GM12878 (cell line): ENCODE results near the gene NUTM2F. TPM values are rescaled to one million over a fixed set of nuclear protein-coding genes. Genes with fewer than 3 reads are reported as not detected.
"Not testable (repeated sequence)": the region's sequence is repeated elsewhere in the genome, so short reads cannot be mapped to it uniquely, and the experiment has no call there.

ENCODE experiments used
- ATAC-seq: fragments of 200-7000 bp; cut with Tn5 transposase; 3 replicates; pipeline ENCODE4 v1.9.1; 2020; ENCODE audit warnings: mild to moderate bottlenecking, moderate library complexity
- BruUV-seq: library from RNA; stranded (reverse); fragments of 400-500 nt; replicated peaks from 2 replicates; lab custom pipeline; 2021; lab: Mats Ljungman, UMichigan
- CTCF ChIA-PET: fragments of 300-600 bp; sonication (Branson Sonifier 250); formaldehyde crosslinking; extraction: SDS; loops from one replicate; lab custom pipeline; 2021; ENCODE audit warnings: inconsistent platforms; lab: Yijun Ruan, JAX
- POLR2A ChIA-PET: fragments of 350-600 bp; formaldehyde crosslinking; extraction: SDS; loops from one replicate; lab custom pipeline; 2021; ENCODE audit warnings: inconsistent platforms; lab: Charles Lee
- RAD21 ChIA-PET: fragments of 300-600 bp; sonication (Branson Sonifier 250); formaldehyde crosslinking; loops from one replicate; lab custom pipeline; 2023; ENCODE audit warnings: antibody characterized with exemption; ENCODE audit not compliant: unreplicated experiment; lab: Charles Lee
- SMC1A ChIA-PET: fragments of 300-600 bp; sonication (Branson Sonifier 250); formaldehyde crosslinking; loops from one replicate; lab custom pipeline; 2023; ENCODE audit not compliant: unreplicated experiment, uncharacterized antibody; lab: Charles Lee
- DNase-seq: peaks from one replicate; pipeline ENCODE4 v3.0.0-alpha.2; 2011; ENCODE audit warnings: low read depth, low spot score
- FAIRE-seq: peaks from 3 replicates; lab custom pipeline; 2011; peaks lifted over from hg19 to GRCh38; lab: Jason Lieb, UNC
- H2AFZ ChIP-seq: 2 replicates; pipeline ENCODE4 v1.6.0; 2011; ENCODE audit warnings: low read depth, low read length, control low read depth; ENCODE audit not compliant: control insufficient read depth
- H3K27ac ChIP-seq: 2 replicates; pipeline ENCODE4 v1.5.1; 2011; ENCODE audit warnings: control low read depth; ENCODE audit not compliant: control insufficient read depth, insufficient read depth
- H3K27me3 ChIP-seq, 2 experiments: replicated peaks in 1 of 2; 2 replicates each; pipeline versions ENCODE4 v1.6.0 to v1.6.1; 2011; ENCODE audit warnings: low read length in 1 of 2; ENCODE audit not compliant: control insufficient read depth in 2 of 2, insufficient read depth in 2 of 2
- H3K36me3 ChIP-seq, 2 experiments: 2 replicates each; pipeline ENCODE4 v1.5.1; 2011; ENCODE audit warnings: low read length in 1 of 2; ENCODE audit not compliant: control insufficient read depth in 2 of 2, insufficient read depth in 2 of 2
- H3K4me1 ChIP-seq: 2 replicates; pipeline ENCODE4 v1.6.1; 2011; ENCODE audit warnings: mild to moderate bottlenecking, low read length, moderate library complexity, mixed read lengths; ENCODE audit not compliant: control insufficient read depth, insufficient read depth
- H3K4me2 ChIP-seq: 2 replicates; pipeline ENCODE4 v1.6.0; 2011; ENCODE audit warnings: control low read depth; ENCODE audit not compliant: control insufficient read depth, insufficient read depth
- H3K4me3 ChIP-seq: fragments of 200-600 bp; sonication (generic); 2 replicates; pipeline ENCODE4 v1.5.1; 2016
- H3K79me2 ChIP-seq: 2 replicates; pipeline ENCODE4 v1.6.0; 2011; ENCODE audit warnings: low read length; ENCODE audit not compliant: control insufficient read depth, insufficient read depth
- H3K9ac ChIP-seq: 2 replicates; pipeline ENCODE4 v1.8.0; 2011; ENCODE audit warnings: low read length, control low read depth, mixed read lengths; ENCODE audit not compliant: control insufficient read depth, insufficient read depth
- H3K9me3 ChIP-seq: replicated peaks from 3 replicates; pipeline ENCODE4 v1.5.1; 2011; ENCODE audit warnings: mild to moderate bottlenecking, low read length; ENCODE audit not compliant: control insufficient read depth, insufficient read depth
- H4K20me1 ChIP-seq: 2 replicates; pipeline ENCODE4 v1.6.0; 2011; ENCODE audit not compliant: control insufficient read depth, insufficient read depth
- WGBS: methylation state at CpG from one replicate; pipeline ENCODE4 v1.1.6; 2016; ENCODE audit warnings: low lambda C conversion rate; ENCODE audit not compliant: insufficient replicate concordance, insufficient coverage; ENCODE audit errors: missing lambda C conversion rate; 5-methylcytosine and 5-hydroxymethylcytosine counted together
- in situ Hi-C: fragments of 300-500 bp; cut with MboI; formaldehyde crosslinking; loops from 9 replicates; pipeline ENCODE4 v1.14.3; 2018; ENCODE audit warnings: mixed read lengths
- intact Hi-C: fragments of 100-400 bp; cut with micrococcal nuclease; formaldehyde crosslinking; loops from one replicate; pipeline ENCODE4 v1.14.2; 2022; ENCODE audit not compliant: unreplicated experiment
- polyA plus RNA-seq, 11 experiments: library from polyadenylated mRNA; depleted of rRNA in 4 of 11; unstranded in 6 of 11; stranded (reverse) in 5 of 11; fragments of >200 nt; fragmentation: Nextera tagmentation in 4 of 11; fragmentation: Illumina TruSeq in 1 of 11; extraction: Ambion mirVana in 4 of 11; extraction: Trizol in 1 of 11; gene quantifications; 1 replicate in 1 of 11; 2 replicates in 10 of 11; pipeline versions ENCODE4 v1.2.1 to v1.2.3, GENCODE V29; 2011 to 2016; ENCODE audit warnings: inconsistent platforms in 2 of 11, missing spikeins in 2 of 11, low read depth in 1 of 11
- total RNA-seq, 4 experiments: library from RNA; depleted of rRNA in 3 of 4; stranded (reverse); fragments of >200 nt in 3 of 4; fragmentation: Illumina TruSeq in 1 of 4; extraction: Trizol in 1 of 4; gene quantifications; 2 replicates each; pipeline versions ENCODE4 v1.2.1 to v1.2.3, GENCODE V29; 2013 to 2021

NUTM2F gene
- total and polyA plus RNA-seq, 10 of the 15 experiments (the other 5 are each of a cell fraction or from before 2014, with no cell fraction given), result not detected

GRCh38 chr9:94347451-94347850 is 19.0 kb upstream of the NUTM2F start:
- H3K27ac ChIP-seq, FAIRE-seq, intact Hi-C loops, H2AFZ ChIP-seq, H3K9ac ChIP-seq, H3K4me3 ChIP-seq, POLR2A ChIA-PET, CTCF ChIA-PET, H3K9me3 ChIP-seq, RAD21 ChIA-PET, H3K79me2 ChIP-seq, ATAC-seq, in situ Hi-C loops, H3K27me3 ChIP-seq, H3K36me3 ChIP-seq, BruUV-seq, H3K4me1 ChIP-seq, H4K20me1 ChIP-seq, DNase-seq, SMC1A ChIA-PET, H3K4me2 ChIP-seq: not testable (repeated sequence)
- 90% methylated on average over 14 of the region's 16 CpGs for WGBS

GRCh38 chr9:94341703-94342102 is 13.3 kb upstream of the NUTM2F start:
- H3K27me3 ChIP-seq, SMC1A ChIA-PET, intact Hi-C loops, POLR2A ChIA-PET, H3K36me3 ChIP-seq, CTCF ChIA-PET, H4K20me1 ChIP-seq, H3K4me1 ChIP-seq, RAD21 ChIA-PET, BruUV-seq, H3K9ac ChIP-seq, H3K4me3 ChIP-seq, H3K27ac ChIP-seq, H2AFZ ChIP-seq, H3K4me2 ChIP-seq, H3K9me3 ChIP-seq, DNase-seq, in situ Hi-C loops, H3K79me2 ChIP-seq: not testable (repeated sequence)
- WGBS, result 14% methylated on average over 2 of the region's 2 CpGs
- ATAC-seq (peak; percentile 80), FAIRE-seq (peak; percentile 57)

DNA sequence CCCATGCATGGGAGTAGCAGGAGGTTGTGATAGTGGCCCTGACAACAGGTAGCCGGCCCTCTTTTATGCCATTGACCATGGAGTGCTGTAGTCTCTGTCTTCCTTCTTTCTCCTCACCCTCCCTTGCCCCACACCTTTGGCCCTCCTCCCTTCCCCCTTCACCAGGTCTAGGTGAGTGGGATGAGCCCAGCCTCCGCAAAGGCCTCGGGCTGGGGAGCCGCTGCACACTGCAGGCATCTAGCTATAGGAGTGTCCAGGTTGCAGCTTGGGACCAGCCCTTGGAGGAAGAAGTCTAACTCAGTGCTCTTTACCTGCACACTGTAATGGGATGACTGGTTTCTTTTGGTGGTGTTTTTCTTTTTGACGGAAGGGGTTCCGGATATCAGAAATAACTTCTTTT is 12.3 kb upstream of the NUTM2F start:
- H3K27me3 ChIP-seq, H3K9ac ChIP-seq, H3K4me1 ChIP-seq, SMC1A ChIA-PET, H3K79me2 ChIP-seq, CTCF ChIA-PET, H3K9me3 ChIP-seq, H4K20me1 ChIP-seq, H3K36me3 ChIP-seq, H3K27ac ChIP-seq, RAD21 ChIA-PET, POLR2A ChIA-PET, BruUV-seq, H3K4me3 ChIP-seq, ATAC-seq, intact Hi-C loops, FAIRE-seq, DNase-seq, in situ Hi-C loops, H3K4me2 ChIP-seq, H2AFZ ChIP-seq: not testable (repeated sequence)
- 93% methylated on average over 4 of the region's 6 CpGs for WGBS

- POLR2A ChIA-PET, H3K4me1 ChIP-seq, H3K9ac ChIP-seq, CTCF ChIA-PET, H3K79me2 ChIP-seq, H3K27me3 ChIP-seq, in situ Hi-C loops, H3K4me3 ChIP-seq, H2AFZ ChIP-seq, RAD21 ChIA-PET, H4K20me1 ChIP-seq, DNase-seq, H3K9me3 ChIP-seq, H3K4me2 ChIP-seq, intact Hi-C loops, SMC1A ChIA-PET, H3K36me3 ChIP-seq, BruUV-seq, ATAC-seq, FAIRE-seq, H3K27ac ChIP-seq: not testable (repeated sequence)
- 70% methylated on average over 6 of the region's 6 CpGs for WGBS
These were observed 11.2 kb upstream of the NUTM2F start for GRCh38 chr9:94339657-94340056.
